Measurements from ENCODE around the gene CD300LF. TPM values are rescaled to one million over a fixed set of nuclear protein-coding genes. Genes with fewer than 3 reads are reported as not detected.

Gene CD300LF
- total RNA-seq, 4 donors from 2014 or later = 0.40 to 37.8 (median 3.7) TPM

DNA sequence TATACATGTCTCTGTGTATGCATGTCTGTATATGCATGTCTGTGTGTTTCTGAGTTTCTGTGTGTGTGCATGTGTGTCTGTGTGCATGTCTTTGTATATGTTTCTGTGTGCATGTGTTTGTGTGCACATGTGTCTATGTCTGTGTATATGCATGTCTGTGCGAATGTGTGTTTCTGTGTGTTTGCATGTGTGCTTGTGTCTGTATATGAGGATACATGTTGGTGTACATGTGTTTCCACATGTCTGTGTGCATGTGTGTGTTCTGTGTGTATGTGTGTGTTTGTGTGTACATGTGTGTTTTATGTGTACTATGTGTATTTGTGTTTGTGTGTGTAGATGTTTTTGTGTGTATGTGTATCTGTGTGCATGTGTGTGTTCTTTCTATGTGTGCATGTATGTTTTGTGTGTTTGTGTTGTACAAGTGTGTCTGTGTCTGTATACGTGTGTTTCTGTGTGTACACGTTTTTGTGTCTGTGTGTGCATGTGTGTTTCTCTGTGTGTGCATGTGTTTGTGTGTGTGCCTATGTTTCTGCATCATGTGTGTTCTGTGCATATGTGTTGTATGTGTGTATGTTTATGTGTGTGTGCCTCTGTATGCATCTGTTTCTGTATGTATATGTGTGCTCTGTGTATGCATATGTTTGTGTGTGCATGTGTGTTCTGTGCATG, 15.4 kb upstream of the CD300LF start:
- H3K4me1 ChIP-seq = no peaks in the 10 kb centered on the region
- in situ Hi-C loops (cut with MboI; ENCODE audit: low pct_ligation_motif_present in 1 of 4, low pct_unique_long_range_greater_than_20kb in 1 of 4, low sequenced_read_pairs in 3 of 4) (loop anchor here in 2 of 4 donors (25.0 kb wide), 1 partner anchor 134 kb away; the partner anchor contains the start of genes FDXR (in 2 of the 2) and GRIN2C (in 2 of the 2)), intact Hi-C loops (cut with DNase I; ENCODE audit: low total_unique reads) (no loop called here)
- no peaks in the 10 kb centered on the region for H3K9me3 ChIP-seq
- no peak for DNase-seq
- 89 to 92% methylated on average over 3 of the region's 3 CpGs for WGBS, 2 donors (ENCODE audit: low coverage in 1 of 2)
- no peak overlapping the region for H3K4me3 ChIP-seq
- no peaks in the 10 kb centered on the region for H3K36me3 ChIP-seq
- no peaks in the 10 kb centered on the region for H3K27me3 ChIP-seq
- no peak for TF ChIP-seq POLR2A (IDR thresholded peaks at IDR 0.05)
- TF ChIP-seq, protein P1, sequence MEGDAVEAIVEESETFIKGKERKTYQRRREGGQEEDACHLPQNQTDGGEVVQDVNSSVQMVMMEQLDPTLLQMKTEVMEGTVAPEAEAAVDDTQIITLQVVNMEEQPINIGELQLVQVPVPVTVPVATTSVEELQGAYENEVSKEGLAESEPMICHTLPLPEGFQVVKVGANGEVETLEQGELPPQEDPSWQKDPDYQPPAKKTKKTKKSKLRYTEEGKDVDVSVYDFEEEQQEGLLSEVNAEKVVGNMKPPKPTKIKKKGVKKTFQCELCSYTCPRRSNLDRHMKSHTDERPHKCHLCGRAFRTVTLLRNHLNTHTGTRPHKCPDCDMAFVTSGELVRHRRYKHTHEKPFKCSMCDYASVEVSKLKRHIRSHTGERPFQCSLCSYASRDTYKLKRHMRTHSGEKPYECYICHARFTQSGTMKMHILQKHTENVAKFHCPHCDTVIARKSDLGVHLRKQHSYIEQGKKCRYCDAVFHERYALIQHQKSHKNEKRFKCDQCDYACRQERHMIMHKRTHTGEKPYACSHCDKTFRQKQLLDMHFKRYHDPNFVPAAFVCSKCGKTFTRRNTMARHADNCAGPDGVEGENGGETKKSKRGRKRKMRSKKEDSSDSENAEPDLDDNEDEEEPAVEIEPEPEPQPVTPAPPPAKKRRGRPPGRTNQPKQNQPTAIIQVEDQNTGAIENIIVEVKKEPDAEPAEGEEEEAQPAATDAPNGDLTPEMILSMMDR (IDR thresholded peaks at IDR 0.05) = no peak
- H3K27ac ChIP-seq = no peak overlapping the region

DNA sequence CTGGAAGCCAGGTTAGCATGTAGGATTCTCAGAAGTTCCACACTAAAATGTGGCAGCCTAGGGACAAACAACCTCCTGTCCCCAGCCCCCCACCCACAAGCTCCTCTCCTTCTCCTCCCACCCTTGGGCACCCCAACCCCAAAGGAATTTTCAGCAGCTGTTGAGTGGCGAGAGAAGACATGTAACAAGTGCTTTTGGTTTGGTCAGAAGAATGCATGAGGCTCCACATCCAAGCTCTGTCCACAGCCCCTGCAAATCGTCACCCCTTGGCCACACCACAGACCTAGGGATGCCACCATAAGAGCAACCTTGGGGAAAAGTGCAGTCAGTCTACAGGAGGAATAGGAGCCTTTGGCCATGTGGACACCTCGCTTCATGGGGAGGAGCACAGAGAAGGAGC, 12.4 kb upstream of the CD300LF start:
- Histone ChIP-seq H3K4me1 (no peaks in the 10 kb centered on the region), H3K4me3 (no peak overlapping the region), H3K27ac (no peak overlapping the region), H3K36me3 (no peaks in the 10 kb centered on the region), H3K27me3 (no peaks in the 10 kb centered on the region), H3K9me3 (no peaks in the 10 kb centered on the region)
- no peak for DNase-seq
- in situ Hi-C loops (cut with MboI; ENCODE audit: low pct_ligation_motif_present in 1 of 4, low pct_unique_long_range_greater_than_20kb in 1 of 4, low sequenced_read_pairs in 3 of 4) (loop anchor here in 2 of 4 donors (25.0 kb wide), 1 partner anchor 137 kb away; the partner anchor contains the start of genes FDXR (in 2 of the 2) and GRIN2C (in 2 of the 2)), intact Hi-C loops (cut with DNase I; ENCODE audit: low total_unique reads) (no loop called here)
- TF ChIP-seq POLR2A (IDR thresholded peaks at IDR 0.05) = no peak
- no peak for TF ChIP-seq POLR2AphosphoS5 (IDR thresholded peaks at IDR 0.05)
- TF ChIP-seq, protein P1 (IDR thresholded peaks at IDR 0.05) = no peak
- TF ChIP-seq EP300 (IDR thresholded peaks at IDR 0.05; ENCODE audit: low read depth) = no peak
- WGBS, 2 donors (ENCODE audit: low coverage in 1 of 2) = 82% methylated on average over 3 of the region's 3 CpGs; no CpG with 5 or more reads in 1 of the 2 donors

DNA sequence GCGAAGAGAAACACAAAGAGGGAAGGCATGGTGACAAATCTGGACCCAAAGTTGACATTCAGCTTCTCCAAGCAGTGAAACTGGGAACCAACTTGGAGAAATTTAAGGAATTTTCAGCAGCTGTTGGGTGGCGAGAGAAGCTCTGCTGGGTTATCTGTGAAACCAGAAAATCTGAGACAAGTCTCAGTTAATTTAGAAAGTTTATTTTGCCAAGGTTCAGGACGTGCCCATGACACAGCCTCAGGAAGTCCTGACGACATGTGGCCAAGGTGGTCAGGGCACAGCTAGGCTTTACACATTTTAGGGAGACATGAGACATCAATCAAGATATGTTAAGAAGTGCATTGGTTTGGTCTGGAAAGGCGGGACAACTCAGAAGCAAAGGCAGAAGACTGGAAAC, 11.2 kb upstream of the CD300LF start:
- Histone ChIP-seq H3K36me3 (no peaks in the 10 kb centered on the region), H3K9me3 (no peaks in the 10 kb centered on the region), H3K4me1 (no peaks in the 10 kb centered on the region), H3K4me3 (no peak overlapping the region), H3K27me3 (no peaks in the 10 kb centered on the region), H3K27ac (no peak overlapping the region)
- 84 to 90% methylated on average over 1 to 5 of the region's 5 CpGs for WGBS, 2 donors (ENCODE audit: low coverage in 1 of 2)
- TF ChIP-seq, protein P1 (IDR thresholded peaks at IDR 0.05) = no peak
- no peak for TF ChIP-seq POLR2AphosphoS5 (IDR thresholded peaks at IDR 0.05)
- no peak for TF ChIP-seq POLR2A (IDR thresholded peaks at IDR 0.05)
- no peak for TF ChIP-seq EP300 (IDR thresholded peaks at IDR 0.05; ENCODE audit: low read depth)
- intact Hi-C loops (cut with DNase I; ENCODE audit: low total_unique reads) = no loop called here
- DNase-seq = no peak
- in situ Hi-C loops (cut with MboI; ENCODE audit: low pct_ligation_motif_present in 1 of 4, low pct_unique_long_range_greater_than_20kb in 1 of 4, low sequenced_read_pairs in 3 of 4) = no loop called here

DNA sequence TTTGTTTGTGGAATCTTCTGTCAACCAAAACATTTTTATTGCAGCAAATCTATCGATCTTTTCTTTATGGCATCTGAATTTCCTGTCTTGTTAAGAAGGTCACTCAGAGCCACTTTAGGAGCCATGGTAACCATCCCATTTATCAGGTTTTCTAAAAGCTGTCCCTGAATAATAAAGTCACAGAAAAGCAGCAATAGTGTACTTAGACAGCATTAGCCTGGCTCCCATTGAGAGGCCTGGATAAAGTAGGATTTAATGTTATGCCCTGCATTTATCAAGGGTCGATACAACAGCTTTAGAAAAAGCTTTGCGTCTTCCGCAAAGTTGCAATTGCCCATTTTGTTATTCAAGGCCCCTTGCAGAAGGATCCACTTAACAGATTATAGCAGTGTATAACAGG, 10.1 kb upstream of the CD300LF start:
- no peaks in the 10 kb centered on the region for H3K36me3 ChIP-seq

More for the DNA sequence above, 10.1 kb upstream of the CD300LF start:
- no peaks in the 10 kb centered on the region for H3K27me3 ChIP-seq
- TF ChIP-seq EP300 (IDR thresholded peaks at IDR 0.05; ENCODE audit: low read depth) (no peak), POLR2A (IDR thresholded peaks at IDR 0.05) (no peak)
- H3K4me3 ChIP-seq = no peak overlapping the region
- H3K27ac ChIP-seq = no peak overlapping the region
- no peak for DNase-seq
- no peaks in the 10 kb centered on the region for H3K9me3 ChIP-seq
- WGBS, 2 donors (ENCODE audit: low coverage in 1 of 2) = 72 to 87% methylated on average over 4 of the region's 4 CpGs
- intact Hi-C loops (cut with DNase I; ENCODE audit: low total_unique reads) (no loop called here), in situ Hi-C loops (cut with MboI; ENCODE audit: low pct_ligation_motif_present in 1 of 4, low pct_unique_long_range_greater_than_20kb in 1 of 4, low sequenced_read_pairs in 3 of 4) (no loop called here)
- H3K4me1 ChIP-seq = no peaks in the 10 kb centered on the region
